Naive B cell (primary cell): Measurements from ENCODE around the gene BACE1-AS. TPM values are rescaled to one million over a fixed set of nuclear protein-coding genes. Genes with fewer than 3 reads are reported as not detected.
"Not testable (repeated sequence)": the region's sequence is repeated elsewhere in the genome, so short reads cannot be mapped to it uniquely, and the experiment has no call there.

Experiments
- ATAC-seq, 2 donors: fragments of 150-1000 bp; cut with Tn5 transposase; 2 replicates each; pipeline ENCODE4 v1.10.0; 2021; ENCODE audit warnings: low read depth in 2 of 2, mild to moderate bottlenecking in 2 of 2, moderate library complexity in 2 of 2
- DNase-seq: peaks from one replicate; pipeline ENCODE4 v3.0.0; 2022
- H3K27ac Mint-ChIP-seq, 6 donors: one replicate each; pipeline ENCODE4 v1.8.0; 2020 to 2022; ENCODE audit warnings: mild to moderate bottlenecking in 6 of 6, mixed read lengths in 6 of 6, moderate library complexity in 5 of 6, inconsistent platforms in 2 of 6
- H3K27me3 Mint-ChIP-seq, 3 donors: one replicate each; pipeline ENCODE4 v1.8.0; 2021 to 2022; ENCODE audit warnings: mixed read lengths in 3 of 3, mild to moderate bottlenecking in 1 of 3
- H3K36me3 Mint-ChIP-seq, 2 donors: one replicate each; pipeline ENCODE4 v1.8.0; 2020 to 2022; ENCODE audit warnings: mixed read lengths in 2 of 2, inconsistent platforms in 1 of 2, mild to moderate bottlenecking in 1 of 2
- H3K4me1 Mint-ChIP-seq, 3 donors: one replicate each; pipeline ENCODE4 v1.8.0; 2020 to 2022; ENCODE audit warnings: mixed read lengths in 3 of 3, inconsistent platforms in 1 of 3, mild to moderate bottlenecking in 1 of 3, moderate library complexity in 1 of 3
- H3K4me3 Mint-ChIP-seq, 8 donors: one replicate each; pipeline ENCODE4 v1.8.0; 2020 to 2022; ENCODE audit warnings: mild to moderate bottlenecking in 8 of 8, mixed read lengths in 8 of 8, moderate library complexity in 8 of 8, inconsistent platforms in 2 of 8
- H3K9me3 Mint-ChIP-seq, 7 donors: one replicate each; pipeline ENCODE4 v1.8.0; 2020 to 2022; ENCODE audit warnings: mixed read lengths in 7 of 7, mild to moderate bottlenecking in 5 of 7, inconsistent platforms in 2 of 7, moderate library complexity in 1 of 7
- polyA plus RNA-seq, 6 donors: library from polyadenylated mRNA; unstranded; fragments of 300-500 nt; fragmentation: Illumina TruSeq; gene quantifications; one replicate each; pipeline ENCODE4 v1.2.3, GENCODE V29; 2021; ENCODE audit warnings: low read depth in 6 of 6

BACE1-AS gene
- polyA plus RNA-seq, 6 donors from 2014 or later = 0.29 to 1.2 (median 0.58) TPM; not detected in 2

GRCh38 chr11:117315285-117316196, 24.4 kb downstream of the BACE1-AS start:
- Mint-ChIP-seq H3K4me3 (peak overlapping the region; percentile 63 to 89 (median 84)), H3K36me3 (no peaks in the 10 kb centered on the region), H3K27ac (peak overlapping the region in 2 of 6 donors; percentile 22 to 96), H3K9me3 (no peaks in the 10 kb centered on the region), H3K4me1 (peaks cover 10 to 14% (median 13%) of the 10 kb centered on the region in 3 donors), H3K27me3 (peaks cover 34 to 55% (median 48%) of the 10 kb centered on the region in 3 donors)
- DNase-seq = peak; percentile 20
- ATAC-seq = peak; percentile 75

GRCh38 chr11:117316197-117316961, 25.2 kb downstream of the BACE1-AS start, which contains the start of gene BACE1:
Gene BACE1, minus strand, starts transcription at chr11:117316256. Its CDS starts 461 bp downstream, at chr11:117315795.
- Mint-ChIP-seq H3K9me3 (no peaks in the 10 kb centered on the region), H3K27me3 (peaks cover 30 to 49% (median 48%) of the 10 kb centered on the region in 3 donors), H3K27ac (peak within 1 kb of the TSS in 2 of 6 donors; percentile 77 to 96), H3K4me3 (peak within 1 kb of the TSS; percentile 63 to 89 (median 84)), H3K36me3 (no peaks in the 10 kb centered on the region), H3K4me1 (peaks cover 10 to 14% (median 13%) of the 10 kb centered on the region in 3 donors)
- DNase-seq = no peak
- peak; percentile 27 to 30 for ATAC-seq

- Mint-ChIP-seq H3K9me3 (no peaks in the 10 kb centered on the region), H3K27me3 (peaks cover 18 to 47% (median 33%) of the 10 kb centered on the region in 3 donors), H3K27ac (no peak overlapping the region), H3K4me1 (peaks cover 10 to 14% (median 13%) of the 10 kb centered on the region in 3 donors), H3K36me3 (no peaks in the 10 kb centered on the region), H3K4me3 (no peak overlapping the region)
- ATAC-seq = no peak
- DNase-seq = no peak
These were observed 27.6 kb downstream of the BACE1-AS start for GRCh38 chr11:117318738-117319137.

DNA sequence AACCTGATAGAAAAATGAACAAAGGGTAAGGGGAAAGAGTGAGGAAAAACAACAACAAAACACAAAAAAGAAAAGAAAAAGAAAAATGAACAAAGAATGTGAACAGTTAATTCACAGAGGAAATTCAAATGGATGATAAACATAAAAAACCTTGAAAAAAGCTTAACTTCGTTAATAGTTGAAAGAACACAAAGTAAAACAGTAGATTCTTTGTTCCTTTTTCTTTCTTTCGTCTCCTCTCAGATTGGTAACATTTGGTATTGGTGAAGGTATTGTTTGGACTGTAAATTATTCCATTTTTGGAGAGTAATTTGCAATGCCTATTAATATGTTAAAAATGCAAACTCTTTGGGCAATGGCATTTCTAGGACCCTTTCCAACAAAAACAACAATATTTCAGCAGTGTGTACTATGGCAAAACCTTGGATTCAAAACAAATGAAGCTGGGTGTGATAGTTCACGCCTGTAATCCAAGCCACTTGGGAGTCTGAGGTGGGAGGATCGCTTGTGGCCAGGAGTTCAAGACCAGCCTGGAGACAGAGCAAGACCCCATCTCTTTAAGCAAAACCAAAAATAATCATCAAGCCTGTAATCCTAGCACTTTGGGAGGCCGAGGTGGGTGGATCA, 28.2 kb downstream of the BACE1-AS start:
- DNase-seq = no peak
- no peak for ATAC-seq
- peaks cover 12 to 41% (median 27%) of the 10 kb centered on the region in 3 donors for H3K27me3 Mint-ChIP-seq
- H3K36me3 Mint-ChIP-seq = no peaks in the 10 kb centered on the region
- H3K9me3 Mint-ChIP-seq = no peaks in the 10 kb centered on the region
- H3K4me3 Mint-ChIP-seq = no peak overlapping the region
- peaks cover 10 to 14% (median 13%) of the 10 kb centered on the region in 3 donors for H3K4me1 Mint-ChIP-seq
- no peak overlapping the region for H3K27ac Mint-ChIP-seq

GRCh38 chr11:117327255-117327566, 36.1 kb downstream of the BACE1-AS start:
- Mint-ChIP-seq H3K4me1 (peaks cover 2 to 12% (median 5%) of the 10 kb centered on the region in 3 donors), H3K4me3 (peak overlapping the region in 1 of 8 donors; percentile 79)
- H3K27me3 Mint-ChIP-seq, ATAC-seq, DNase-seq, H3K36me3 Mint-ChIP-seq, H3K27ac Mint-ChIP-seq, H3K9me3 Mint-ChIP-seq: not testable (repeated sequence)

GRCh38 chr11:117327567-117328374, 36.6 kb downstream of the BACE1-AS start, which contains the start of gene CEP164:
Gene CEP164, plus strand, starts transcription at chr11:117327854. Its CDS starts 10,733 bp downstream, at chr11:117338587.
- Mint-ChIP-seq H3K4me1 (peaks cover 2 to 12% (median 5%) of the 10 kb centered on the region in 3 donors), H3K9me3 (no peaks in the 10 kb centered on the region), H3K27me3 (peaks cover 0 to 6% (median 0%) of the 10 kb centered on the region in 3 donors), H3K27ac (peak within 1 kb of the TSS in 2 of 6 donors; percentile 20 to 33), H3K4me3 (peak within 1 kb of the TSS in 5 of 8 donors; percentile 4 to 79 (median 63)), H3K36me3 (no peaks in the 10 kb centered on the region)
- DNase-seq (peak; percentile 94), ATAC-seq (peak; percentile 89)

GRCh38 chr11:117328375-117329010, 37.3 kb downstream of the BACE1-AS start:
- H3K9me3 Mint-ChIP-seq = no peaks in the 10 kb centered on the region
- DNase-seq (no peak), ATAC-seq (peak in 1 of 2 donors; percentile 3)
- H3K4me1 Mint-ChIP-seq = peaks cover 5 to 12% (median 5%) of the 10 kb centered on the region in 3 donors
- H3K4me3 Mint-ChIP-seq = no peak overlapping the region
- H3K27me3 Mint-ChIP-seq = no peaks in the 10 kb centered on the region
- no peak overlapping the region for H3K27ac Mint-ChIP-seq
- no peaks in the 10 kb centered on the region for H3K36me3 Mint-ChIP-seq

DNA sequence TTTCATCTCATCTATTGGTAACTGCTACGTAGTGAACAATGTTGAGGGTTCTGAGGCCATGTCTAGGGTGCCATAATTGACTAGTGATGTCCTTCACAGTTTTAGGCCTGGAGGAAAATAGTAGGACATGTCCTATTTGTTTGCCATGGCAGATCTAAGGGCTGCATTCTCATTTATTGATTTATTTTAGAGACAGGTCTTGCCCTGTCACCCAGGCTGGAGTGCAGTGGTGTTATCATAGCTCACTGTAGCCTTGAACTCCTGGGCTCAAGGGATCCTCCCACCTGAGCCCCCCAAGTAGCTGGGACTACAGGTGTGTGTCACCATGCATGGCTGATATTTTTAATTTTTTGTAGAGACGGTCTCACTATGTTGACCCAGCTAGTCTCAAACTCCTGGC, 41.7 kb downstream of the BACE1-AS start:
- H3K9me3 Mint-ChIP-seq = no peaks in the 10 kb centered on the region

GRCh38 chr11:117333917-117334316, 42.8 kb downstream of the BACE1-AS start:
- no peak for ATAC-seq
- Mint-ChIP-seq H3K27me3 (no peaks in the 10 kb centered on the region), H3K36me3 (peaks cover 5 to 19% of the 10 kb centered on the region in 2 donors), H3K9me3 (no peaks in the 10 kb centered on the region), H3K27ac (peak overlapping the region in 3 of 6 donors; percentile 37 to 67 (median 53)), H3K4me3 (no peak overlapping the region), H3K4me1 (peaks cover 12% of the 10 kb centered on the region in 3 donors)
- no peak for DNase-seq

More for the DNA sequence above, 41.7 kb downstream of the BACE1-AS start:
- Mint-ChIP-seq H3K36me3 (peaks cover 4 to 12% of the 10 kb centered on the region in 2 donors), H3K27ac (no peak overlapping the region), H3K4me1 (peaks cover 12% of the 10 kb centered on the region in 3 donors), H3K4me3 (no peak overlapping the region), H3K27me3 (no peaks in the 10 kb centered on the region)
- ATAC-seq = no peak
- no peak for DNase-seq

- no peaks in the 10 kb centered on the region for H3K9me3 Mint-ChIP-seq
- ATAC-seq (no peak), DNase-seq (no peak)
- H3K27ac Mint-ChIP-seq = no peak overlapping the region
- H3K36me3 Mint-ChIP-seq = peaks cover 8 to 19% of the 10 kb centered on the region in 2 donors
- no peaks in the 10 kb centered on the region for H3K27me3 Mint-ChIP-seq
- no peak overlapping the region for H3K4me3 Mint-ChIP-seq
- H3K4me1 Mint-ChIP-seq = peaks cover 10 to 12% (median 11%) of the 10 kb centered on the region in 3 donors
These were observed 43.8 kb downstream of the BACE1-AS start for GRCh38 chr11:117334896-117335295.

DNA sequence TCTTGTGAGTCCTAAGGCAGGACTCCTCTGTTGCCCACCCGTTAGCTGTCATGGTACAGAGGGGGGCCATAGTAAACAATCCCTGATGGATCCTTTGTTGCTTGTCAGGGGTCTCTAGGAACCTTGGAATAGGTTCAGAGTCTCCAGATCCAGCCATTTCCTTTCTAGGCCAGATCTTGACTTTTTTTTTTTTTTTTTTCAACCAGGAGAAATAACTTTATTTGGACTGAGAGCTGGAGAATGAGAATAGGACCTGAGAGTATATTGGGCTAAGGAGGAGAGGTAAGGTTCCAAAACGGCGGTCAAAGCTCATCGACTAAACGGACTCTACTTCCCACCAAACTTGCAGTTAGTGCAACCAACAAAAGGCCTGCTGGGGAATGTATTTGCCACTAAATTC, 44.3 kb downstream of the BACE1-AS start:
- H3K27ac Mint-ChIP-seq = peak overlapping the region in 3 of 6 donors; percentile 29 to 37 (median 33)

GRCh38 chr11:117337076-117337475, 45.9 kb downstream of the BACE1-AS start:
- H3K4me3 Mint-ChIP-seq = no peak overlapping the region
- no peaks in the 10 kb centered on the region for H3K27me3 Mint-ChIP-seq
- ATAC-seq = no peak
- peaks cover 19 to 20% of the 10 kb centered on the region in 2 donors for H3K36me3 Mint-ChIP-seq
- H3K27ac Mint-ChIP-seq = peak overlapping the region in 1 of 6 donors; percentile 66
- DNase-seq = no peak
- peaks cover 0 to 10% (median 8%) of the 10 kb centered on the region in 3 donors for H3K4me1 Mint-ChIP-seq
- H3K9me3 Mint-ChIP-seq = no peaks in the 10 kb centered on the region

More for the DNA sequence above, 44.3 kb downstream of the BACE1-AS start:
- Mint-ChIP-seq H3K4me3 (no peak overlapping the region), H3K4me1 (peaks cover 5 to 12% (median 8%) of the 10 kb centered on the region in 3 donors), H3K9me3 (no peaks in the 10 kb centered on the region), H3K36me3 (peaks cover 11 to 19% of the 10 kb centered on the region in 2 donors), H3K27me3 (no peaks in the 10 kb centered on the region)
- DNase-seq (no peak), ATAC-seq (no peak)
